Caki2 (cell line): ENCODE measurements around the gene LTBP1. TPM values are rescaled to one million over a fixed set of nuclear protein-coding genes. Genes with fewer than 3 reads are reported as not detected.

Experiments
- DNase-seq: peaks from one replicate; pipeline ENCODE4 v3.0.0-alpha.2; 2015; ENCODE audit warnings: low read depth
- in situ Hi-C: cut with HindIII; loops from 2 replicates; pipeline ENCODE4 v1.10.0; 2016; ENCODE audit warnings: low sequenced_read_pairs, low pct_unique_long_range_greater_than_20kb, mixed read lengths
- total RNA-seq: library from RNA; depleted of rRNA; stranded (reverse); fragments of >200 nt; shearing (Covaris generic); gene quantifications from 2 replicates; pipeline ENCODE4 v1.2.3, GENCODE V29; 2014; ENCODE audit warnings: low replicate concordance

LTBP1 gene
- total RNA-seq, 1 experiment from 2014 or later: 3.6 TPM

GRCh38 chr2:33236482-33237385 is 290.0 kb downstream of the LTBP1 start:
- in situ Hi-C loops: no loop called here
- DNase-seq: no peak

- peak; percentile 40 for DNase-seq
Measured at GRCh38 chr2:33238111-33238510, 291.4 kb downstream of the LTBP1 start.

DNA sequence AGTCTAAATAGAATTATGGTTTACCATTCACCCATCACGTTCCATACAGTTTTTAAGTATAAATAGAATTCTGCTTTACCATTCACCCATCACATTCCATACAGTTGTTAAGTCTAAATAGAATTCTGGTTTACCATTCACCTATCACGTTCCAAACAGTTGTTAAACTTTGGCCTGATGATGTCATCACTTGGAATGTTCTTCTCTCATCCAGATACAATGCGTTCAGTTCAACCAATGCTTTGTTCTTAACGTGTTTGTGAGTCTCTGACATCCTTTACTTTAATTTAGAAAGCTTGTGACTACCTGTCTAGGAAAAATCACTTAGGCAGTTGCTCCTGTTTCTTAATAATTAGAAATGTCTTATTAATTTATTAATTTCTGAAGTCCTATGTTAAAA is 293.4 kb downstream of the LTBP1 start:
- in situ Hi-C loops: no loop called here
- peak; percentile 59 for DNase-seq

More at GRCh38 chr2:33238111-33238510, 291.4 kb downstream of the LTBP1 start:
- in situ Hi-C loops: no loop called here

GRCh38 chr2:33241072-33241471 is 294.3 kb downstream of the LTBP1 start:
- in situ Hi-C loops: no loop called here
- DNase-seq: no peak

DNA sequence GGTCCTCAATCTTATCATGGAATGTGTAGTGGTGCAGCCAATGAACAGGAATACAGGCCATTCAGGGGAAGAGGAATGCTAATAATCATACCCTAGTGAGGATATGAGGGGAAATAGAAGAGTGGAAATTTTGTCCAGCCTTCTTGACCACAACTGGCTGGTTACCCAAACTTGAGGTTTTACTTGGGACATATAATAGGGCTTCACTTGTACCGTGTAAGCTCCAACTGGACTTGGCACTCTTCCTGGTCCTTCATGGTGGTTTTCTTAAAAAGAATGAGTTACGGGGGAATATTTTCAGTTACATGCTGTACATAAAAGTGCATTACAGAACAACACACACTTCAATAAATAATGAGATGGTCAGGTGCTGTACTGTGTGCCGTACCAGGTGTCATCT is 294.8 kb downstream of the LTBP1 start:
- in situ Hi-C loops: no loop called here
- no peak for DNase-seq

GRCh38 chr2:33242845-33243244 is 296.1 kb downstream of the LTBP1 start:
- in situ Hi-C loops: no loop called here
- DNase-seq: no peak

- DNase-seq: no peak
- in situ Hi-C loops: no loop called here
Measured at GRCh38 chr2:33246432-33246831, 299.7 kb downstream of the LTBP1 start.

DNA sequence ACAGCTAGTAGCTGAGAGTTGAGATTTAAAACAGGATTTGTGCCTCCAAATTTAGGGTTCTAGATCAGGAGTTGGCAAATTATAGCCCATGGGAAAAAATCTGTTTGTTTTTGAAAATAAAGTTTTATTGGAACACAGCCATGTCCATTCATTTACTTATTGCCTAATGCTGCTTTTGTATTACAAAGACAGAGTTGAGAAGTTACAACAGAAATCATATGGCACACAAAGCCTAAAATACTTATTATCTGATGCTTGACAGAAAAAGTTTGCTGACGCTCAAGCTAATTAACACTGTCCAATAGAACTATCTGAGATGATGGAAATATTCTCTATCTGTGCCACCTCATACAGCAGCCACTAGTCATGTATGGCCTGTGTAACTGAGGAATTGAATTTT is 300.6 kb downstream of the LTBP1 start:
- in situ Hi-C loops: no loop called here
- no peak for DNase-seq

- no peak for DNase-seq
- in situ Hi-C loops: no loop called here
Measured at GRCh38 chr2:33250417-33251029, 303.8 kb downstream of the LTBP1 start.

- in situ Hi-C loops: no loop called here
Measured at GRCh38 chr2:33256162-33256755, 309.5 kb downstream of the LTBP1 start.

GRCh38 chr2:33258387-33258786 is 311.6 kb downstream of the LTBP1 start:
- in situ Hi-C loops: no loop called here

More at GRCh38 chr2:33256162-33256755, 309.5 kb downstream of the LTBP1 start:
- DNase-seq: no peak

DNA sequence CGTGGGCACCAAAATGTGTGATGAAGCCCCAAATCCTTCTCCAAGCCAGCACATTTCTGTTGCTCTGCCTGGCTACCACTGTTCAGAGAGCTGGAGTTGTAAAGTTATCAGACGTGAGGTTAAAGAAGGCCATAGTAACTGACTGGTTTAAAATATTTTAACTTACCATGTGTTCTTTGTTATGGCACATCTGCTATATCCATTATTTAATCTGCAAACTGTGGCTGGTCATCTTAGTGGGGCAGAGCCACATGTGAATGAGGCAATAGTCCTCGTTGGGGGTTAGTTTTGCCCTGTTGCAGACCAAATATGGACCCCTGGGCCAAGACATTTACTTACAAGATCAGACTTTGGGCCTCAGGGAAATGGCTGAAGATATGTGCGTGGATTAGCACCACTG is 315.3 kb downstream of the LTBP1 start:
- no peak for DNase-seq
- in situ Hi-C loops: no loop called here

More at GRCh38 chr2:33258387-33258786, 311.6 kb downstream of the LTBP1 start:
- no peak for DNase-seq

- no peak for DNase-seq
- in situ Hi-C loops: no loop called here
Measured at GRCh38 chr2:33264766-33265165, 318.0 kb downstream of the LTBP1 start.

DNA sequence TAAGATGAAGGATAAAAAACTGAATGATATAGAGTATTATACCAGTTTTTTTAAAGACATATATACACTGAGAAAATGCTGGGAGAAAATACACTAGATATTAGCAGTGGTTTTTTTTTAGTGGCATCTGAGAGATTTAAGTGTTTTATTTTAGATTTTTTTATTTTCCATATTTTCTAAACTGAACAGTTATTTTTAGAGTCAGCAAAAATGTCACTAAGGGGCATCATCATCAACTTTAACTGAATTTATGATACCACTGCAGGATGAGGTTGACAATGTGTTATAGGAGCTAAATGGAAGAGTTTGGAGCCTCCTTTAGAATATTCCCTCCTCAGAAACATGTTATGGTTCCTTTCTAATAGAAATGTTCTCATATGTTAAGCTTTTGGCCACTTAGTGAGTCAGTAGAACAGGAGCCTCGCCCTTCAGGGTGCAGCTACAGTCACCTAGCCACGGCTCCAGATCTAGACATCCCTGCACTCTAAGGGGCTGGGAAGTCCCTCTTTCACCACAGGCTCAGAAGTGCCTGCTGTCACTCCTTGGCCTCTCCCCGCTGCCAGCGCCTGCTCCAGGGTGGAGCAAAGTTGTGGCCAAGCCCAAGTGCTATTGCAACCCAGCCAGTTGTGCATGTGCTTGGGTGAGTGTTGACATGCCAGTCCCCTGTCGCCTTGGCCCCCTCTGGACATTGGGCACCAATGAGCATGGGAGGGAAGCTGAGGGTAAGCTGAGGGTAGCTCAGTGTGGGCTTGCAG is 319.0 kb downstream of the LTBP1 start:
- in situ Hi-C loops: no loop called here
- no peak for DNase-seq

GRCh38 chr2:33266467-33266866 is 319.7 kb downstream of the LTBP1 start:
- DNase-seq: no peak
- in situ Hi-C loops: no loop called here

DNA sequence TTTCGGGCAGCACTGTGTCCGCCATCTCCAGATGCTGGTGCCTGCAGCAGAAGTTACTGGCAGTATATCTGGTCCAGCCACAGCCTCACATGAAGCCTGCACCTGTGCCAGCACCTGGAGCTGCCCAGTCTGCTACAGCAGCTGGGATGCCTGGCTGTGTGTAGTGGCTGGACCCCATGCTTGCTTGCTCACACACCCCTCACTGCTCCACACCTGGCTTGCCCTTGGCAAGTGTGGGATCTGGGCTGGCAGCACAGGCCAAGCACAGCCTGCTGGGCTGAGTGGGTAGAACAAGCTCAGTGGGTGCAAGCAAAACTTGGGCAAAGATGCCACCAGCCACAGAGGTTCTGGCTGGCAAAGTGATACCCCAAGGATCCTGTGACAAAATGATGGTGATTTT is 320.3 kb downstream of the LTBP1 start:
- in situ Hi-C loops: no loop called here
- DNase-seq: no peak

DNA sequence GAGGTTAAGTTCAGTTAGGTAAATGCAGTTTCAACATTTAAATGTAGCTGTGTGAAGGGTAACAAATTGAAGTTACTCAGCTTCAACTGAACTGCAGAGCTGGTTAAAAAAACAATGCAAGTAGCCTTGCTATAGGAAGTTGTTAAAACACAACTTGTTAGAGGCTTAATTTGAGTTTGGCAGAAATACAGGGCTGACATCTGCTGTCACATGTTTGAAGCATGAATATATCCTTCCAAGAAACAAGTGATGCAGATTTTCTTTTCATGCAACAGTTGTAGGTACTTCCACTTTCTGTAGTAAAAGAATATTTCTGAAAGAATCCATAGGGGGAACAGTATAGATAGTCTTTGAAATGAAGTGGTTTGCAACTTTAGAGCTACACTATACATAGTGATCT is 321.0 kb downstream of the LTBP1 start:
- DNase-seq: no peak
- in situ Hi-C loops: no loop called here

- no peak for DNase-seq
- in situ Hi-C loops: no loop called here
Measured at GRCh38 chr2:33268246-33268831, 321.6 kb downstream of the LTBP1 start.
